M059J (cell line): ENCODE results near the gene PRR12. TPM values are rescaled to one million over a fixed set of nuclear protein-coding genes. Genes with fewer than 3 reads are reported as not detected.
"Not testable (repeated sequence)": the region's sequence is repeated elsewhere in the genome, so short reads cannot be mapped to it uniquely, and the experiment has no call there.

Source experiments
- DNase-seq: peaks from one replicate; pipeline ENCODE4 v3.0.0-alpha.2; 2012; ENCODE audit warnings: low read depth
- total RNA-seq: library from RNA; depleted of rRNA; stranded (reverse); fragments of >200 nt; shearing (Covaris generic); gene quantifications from 2 replicates; pipeline ENCODE4 v1.2.3, GENCODE V29; 2014

Gene PRR12
- total RNA-seq, 1 experiment from 2014 or later: 4.5 TPM

DNA sequence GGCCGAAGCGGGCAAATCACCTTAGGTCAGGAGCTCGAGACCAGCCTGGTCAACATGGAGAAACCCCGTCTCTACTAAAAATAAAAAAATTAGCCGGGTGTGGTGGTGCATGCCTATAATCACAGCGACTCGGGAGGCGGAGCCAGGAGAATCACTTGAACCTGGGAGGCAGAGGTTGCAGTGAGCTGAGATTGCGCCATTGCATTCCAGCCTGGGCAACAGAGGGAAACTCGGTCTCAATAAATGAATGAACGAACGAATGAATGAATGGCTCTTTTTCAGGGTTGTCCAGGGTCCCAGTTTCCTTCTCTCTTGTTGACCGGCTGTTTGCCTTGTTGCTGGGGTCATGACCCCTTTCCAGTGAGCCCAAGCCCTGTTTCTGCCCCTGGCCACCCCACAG lies 26.9 kb downstream of the PRR12 start:
- DNase-seq: not testable (repeated sequence)

DNA sequence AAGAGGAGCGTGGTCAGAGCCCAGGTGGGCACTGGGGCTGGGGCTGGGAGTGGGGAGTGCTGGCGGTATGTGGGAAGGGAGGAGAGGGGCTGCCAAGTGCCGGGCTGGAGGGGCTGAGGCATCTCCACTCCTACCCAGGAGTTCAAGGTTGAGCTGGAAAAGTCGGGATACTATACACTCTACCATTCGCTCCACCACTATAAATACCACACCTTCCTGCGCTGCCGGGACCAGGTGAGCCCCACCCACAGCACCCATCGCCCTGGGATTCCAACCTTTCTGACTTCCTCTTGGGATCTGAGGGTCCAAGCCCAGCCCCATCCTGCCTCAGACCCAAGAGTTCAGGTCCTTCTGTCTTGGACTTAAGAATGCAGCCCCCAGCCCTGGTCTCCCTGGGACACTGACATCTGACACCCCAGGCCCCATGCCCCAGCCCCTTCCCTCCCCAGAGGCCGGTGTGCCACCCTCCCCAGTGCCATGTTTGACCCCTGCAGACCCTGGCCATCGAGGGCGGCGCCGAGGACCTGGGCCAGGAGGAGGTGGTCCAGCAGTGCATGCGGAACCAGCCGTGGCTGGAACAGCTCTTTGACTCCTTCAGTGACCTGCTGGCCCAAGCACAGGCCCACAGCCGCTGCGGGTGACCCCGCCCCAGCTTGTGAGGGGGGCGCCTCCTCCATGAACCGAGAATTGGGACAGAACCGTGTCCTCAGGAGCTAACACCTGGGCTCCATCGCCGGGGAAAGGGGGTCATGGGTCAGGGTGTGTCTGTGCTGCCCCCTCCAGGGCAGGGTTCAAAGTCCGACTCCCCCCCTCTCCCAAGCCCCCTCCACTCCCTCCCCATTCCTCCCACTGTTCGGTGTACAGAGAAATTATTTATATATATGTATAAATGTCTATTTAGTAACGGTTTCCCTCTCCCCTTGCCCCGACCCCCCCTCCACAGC lies 34.3 kb downstream of the PRR12 start:
- DNase-seq: no peak

DNA sequence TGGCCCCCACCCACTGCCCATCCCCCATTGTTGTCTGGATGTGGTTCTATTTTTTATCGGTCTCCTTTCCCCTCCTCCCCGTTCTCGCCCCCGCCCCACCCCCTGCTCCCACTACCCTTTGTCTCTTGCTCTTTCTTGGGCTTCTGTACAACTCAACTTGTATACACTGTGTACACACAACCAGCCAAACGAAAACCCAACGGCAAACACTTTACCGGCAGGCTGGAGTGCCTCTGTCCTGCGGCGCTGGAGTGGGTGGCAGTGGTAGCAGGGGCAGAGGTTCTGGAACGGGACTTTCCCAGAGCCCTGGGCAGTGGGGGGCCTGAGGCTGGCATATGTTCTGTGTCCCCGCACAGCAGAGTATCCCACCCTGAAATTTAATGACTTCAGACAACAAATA lies 35.2 kb downstream of the PRR12 start:
- no peak for DNase-seq

DNA sequence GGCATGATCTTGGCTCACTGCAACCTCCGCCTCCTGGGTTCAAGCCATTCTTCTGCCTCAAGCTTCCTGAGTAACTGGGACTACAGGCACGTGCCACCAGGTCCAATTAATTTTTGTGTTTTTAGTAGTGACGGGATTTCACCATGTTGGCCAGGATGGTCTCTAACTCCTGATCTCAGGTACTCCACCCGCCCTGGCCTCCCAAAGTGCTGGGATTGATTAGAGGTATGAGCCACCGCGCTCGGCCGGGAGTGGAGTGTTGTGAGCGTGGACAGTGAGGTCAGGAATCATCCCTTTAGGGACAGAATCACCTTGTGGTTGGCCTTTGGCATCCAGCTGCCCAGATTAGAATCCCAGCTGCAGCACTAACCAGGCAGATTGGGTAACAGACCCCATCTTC lies 38.7 kb downstream of the PRR12 start:
- no peak for DNase-seq

DNA sequence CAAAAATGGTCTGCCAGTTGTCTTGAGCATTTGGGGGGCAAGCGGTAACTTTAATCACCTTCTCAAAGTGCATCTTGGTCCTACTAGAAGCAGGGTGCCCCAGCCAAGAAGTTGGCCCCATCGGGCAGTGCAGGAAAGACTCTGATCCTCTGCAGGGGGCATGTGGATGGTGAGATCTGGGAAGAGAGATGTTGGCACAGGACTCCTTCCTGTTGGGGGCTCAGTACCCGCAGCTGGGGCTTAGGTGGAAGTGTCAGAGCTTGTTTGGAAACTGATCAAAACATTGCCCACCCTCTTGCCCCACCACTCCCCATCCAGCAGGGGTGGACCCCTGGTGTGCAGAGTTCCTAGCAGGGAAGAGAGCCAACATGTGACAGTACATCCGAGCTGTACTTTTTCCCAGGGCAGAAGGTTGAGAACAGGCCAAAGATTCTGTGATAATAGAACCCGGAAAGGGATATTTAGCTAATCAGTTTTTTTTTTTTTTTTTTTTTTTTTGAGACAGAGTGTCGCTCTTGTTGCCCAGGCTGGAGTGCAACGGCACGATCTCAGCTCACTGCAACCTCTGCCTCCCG lies 40.1 kb downstream of the PRR12 start:
- peak; percentile 31 for DNase-seq

DNA sequence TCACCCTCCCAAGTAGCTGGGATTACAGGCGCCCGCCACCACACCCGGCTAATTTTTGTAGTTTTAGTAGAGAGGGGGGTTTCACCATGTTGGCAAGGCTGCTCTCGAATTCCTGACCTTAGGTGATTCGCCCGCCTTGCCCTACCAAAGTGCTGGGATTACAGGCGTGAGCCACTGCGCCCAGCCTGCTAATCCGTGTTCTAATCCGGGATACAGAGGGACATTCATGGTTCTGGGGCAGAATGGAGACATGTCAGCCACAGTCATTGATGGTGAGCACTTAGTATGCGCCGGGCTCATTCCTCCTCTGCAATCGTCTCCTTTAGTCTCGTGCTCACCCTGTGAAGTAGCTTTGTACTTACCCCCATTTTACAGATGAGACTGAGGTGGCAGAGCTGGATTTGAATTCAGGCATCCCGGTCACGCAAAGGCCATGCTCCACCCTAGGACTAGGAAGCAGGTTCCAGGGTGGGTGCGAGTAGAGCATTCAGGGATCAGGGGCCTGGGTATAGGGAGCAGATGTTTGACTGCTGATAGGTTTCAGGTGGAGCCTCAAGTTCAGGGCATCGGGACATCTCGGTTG lies 40.7 kb downstream of the PRR12 start:
- DNase-seq: no peak

DNA sequence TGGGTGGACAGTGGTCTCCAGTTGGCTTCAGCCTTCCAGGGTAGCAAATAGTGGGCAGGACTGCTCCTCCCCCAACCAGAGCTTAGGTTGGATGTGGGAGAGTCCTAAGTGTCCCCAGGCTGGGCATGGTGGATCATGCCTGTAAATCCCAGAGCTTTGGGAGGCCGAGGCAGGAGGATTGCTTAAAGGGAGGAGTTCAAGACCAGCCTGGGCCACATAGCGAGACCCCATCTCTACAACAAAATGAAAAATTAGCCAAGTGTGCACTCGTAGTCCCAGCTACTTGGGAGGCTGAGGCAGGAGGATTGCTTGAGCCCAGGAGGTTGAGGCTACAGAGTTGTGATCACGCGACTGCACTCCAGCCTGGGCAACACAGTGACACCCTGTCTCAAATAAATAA lies 41.6 kb downstream of the PRR12 start:
- DNase-seq: no peak

DNA sequence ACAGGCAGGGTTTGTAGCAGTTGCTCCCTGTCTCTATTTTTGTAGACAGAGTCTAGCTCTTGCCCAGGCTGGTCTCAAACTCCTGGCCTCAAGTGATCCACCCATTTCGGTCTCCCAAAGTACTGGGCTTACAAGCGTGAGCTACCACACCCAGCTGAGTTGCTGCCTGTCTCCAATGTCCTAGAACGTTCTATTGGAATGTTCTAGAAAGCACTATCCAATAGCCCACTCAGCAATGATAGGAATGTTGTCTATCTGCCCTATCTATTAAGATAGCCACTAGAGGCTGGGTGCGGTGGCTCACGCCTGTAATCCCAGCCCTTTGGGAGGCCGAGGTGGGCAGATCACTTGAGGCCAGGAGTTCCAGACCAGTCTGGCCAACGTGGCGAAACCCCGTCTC lies 42.3 kb downstream of the PRR12 start:
- not testable (repeated sequence) for DNase-seq

DNA sequence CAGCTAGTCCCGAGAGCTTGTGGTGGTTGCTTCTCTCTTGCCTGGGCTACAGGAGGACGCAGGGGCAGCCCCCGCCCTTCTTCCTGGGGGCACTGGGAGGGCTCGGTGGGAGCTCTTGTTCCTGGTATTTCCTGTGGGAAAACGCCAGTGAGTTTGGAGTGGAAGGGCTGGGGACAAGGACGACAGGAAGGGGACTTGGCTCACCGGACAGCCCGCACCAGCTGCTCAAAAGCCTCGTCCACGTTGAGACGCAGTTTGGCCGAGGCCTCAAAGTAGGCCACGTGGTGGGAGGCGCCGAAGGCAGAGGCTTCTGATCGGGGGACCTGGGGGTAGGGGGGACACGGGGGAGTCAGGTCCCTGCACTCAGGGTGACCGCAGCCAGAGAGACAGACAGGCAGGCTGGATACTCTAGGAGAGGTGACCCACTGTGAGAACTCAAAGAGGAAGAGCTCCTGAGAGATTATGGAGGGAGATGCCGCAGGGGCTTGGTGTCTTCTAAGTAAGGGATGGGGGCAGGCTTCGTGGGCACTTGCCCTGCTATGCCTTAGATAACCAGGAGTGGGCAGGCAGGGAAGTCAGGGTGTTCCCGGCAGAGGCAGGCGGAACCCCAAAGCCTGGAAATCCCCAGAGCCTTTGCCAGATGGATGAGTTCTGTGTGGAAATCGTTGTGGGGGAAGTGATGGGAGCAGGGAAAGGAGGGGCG lies 44.7 kb downstream of the PRR12 start:
- peak; percentile 29 for DNase-seq

DNA sequence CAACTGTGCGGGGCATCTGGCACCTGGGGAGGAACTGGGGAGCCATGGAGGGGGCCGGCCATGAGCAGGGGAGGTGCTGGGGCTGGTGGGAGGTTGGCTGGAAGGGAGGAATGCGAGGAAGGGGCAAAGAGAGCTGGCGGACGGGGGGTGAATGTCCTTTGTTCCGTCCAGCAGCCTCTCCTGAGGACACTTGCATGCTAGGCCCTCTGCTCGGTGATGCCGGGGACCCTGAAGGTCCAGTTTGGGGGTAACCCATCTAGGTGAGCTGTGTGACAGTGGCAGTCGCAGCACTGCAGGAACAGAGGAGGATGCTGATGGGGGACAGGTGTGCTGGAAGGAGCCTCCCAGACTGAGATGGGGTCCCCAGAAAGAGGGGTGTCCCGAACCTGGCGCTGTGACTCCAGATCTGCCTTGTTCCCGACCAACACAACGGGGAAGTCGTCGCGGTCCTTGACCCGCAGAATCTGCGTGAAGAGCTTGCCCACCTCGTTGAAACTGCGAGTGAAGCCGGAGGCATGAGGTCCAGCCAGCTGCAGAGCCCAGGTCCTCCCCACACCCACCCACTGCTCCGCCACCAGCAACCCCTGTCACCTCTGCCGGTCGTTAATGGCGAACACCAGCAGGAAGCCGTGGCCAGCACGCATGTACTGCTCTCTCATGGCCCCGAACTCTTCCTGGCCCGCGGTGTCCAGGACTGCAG lies 45.4 kb downstream of the PRR12 start:
- no peak for DNase-seq

DNA sequence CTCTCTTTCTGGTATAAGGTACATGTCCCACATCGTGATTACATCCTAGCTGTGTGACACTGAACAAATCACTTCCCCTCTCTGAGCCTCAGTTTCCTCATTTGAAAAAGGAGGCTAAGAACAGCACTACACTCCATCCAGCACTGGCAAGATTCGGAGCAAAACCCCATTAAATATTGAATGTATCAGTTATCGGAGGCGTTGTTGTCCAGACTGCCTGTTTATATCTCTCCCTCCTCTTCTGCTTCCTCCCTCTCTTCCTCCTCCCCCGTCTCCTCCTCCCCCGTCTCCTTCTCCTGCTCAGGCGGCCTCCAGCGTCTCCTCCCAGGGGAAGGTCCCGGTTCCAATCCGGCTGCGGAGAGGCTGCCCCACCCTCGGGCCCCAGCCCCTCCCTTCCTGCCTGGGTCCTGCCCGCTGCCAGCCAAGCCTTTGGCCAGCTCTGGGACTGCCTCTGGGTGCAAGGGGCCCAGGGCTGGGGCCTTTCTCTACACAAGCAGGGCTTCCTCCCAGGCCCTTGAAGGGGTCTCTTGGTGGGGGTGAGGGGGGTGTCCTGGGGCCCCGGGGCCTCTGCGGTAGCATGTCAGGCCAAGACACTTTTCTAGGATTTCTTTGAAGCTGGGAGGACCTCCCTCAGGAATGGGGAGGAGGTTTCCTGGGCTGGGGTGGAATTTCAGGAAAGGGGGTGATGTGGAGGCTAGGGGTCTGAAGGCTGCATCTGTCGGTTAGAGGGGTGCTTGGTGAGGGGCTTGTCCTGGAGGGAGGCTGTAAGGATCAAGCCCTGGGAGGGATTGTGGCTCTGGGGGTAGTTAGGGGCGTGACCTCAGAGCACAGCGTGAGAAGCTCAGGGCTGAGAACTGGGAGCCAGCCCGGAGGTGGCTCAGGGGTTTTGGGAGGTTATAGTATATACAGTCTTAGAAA lies 47.1 kb downstream of the PRR12 start:
- peak; percentile 63 for DNase-seq

DNA sequence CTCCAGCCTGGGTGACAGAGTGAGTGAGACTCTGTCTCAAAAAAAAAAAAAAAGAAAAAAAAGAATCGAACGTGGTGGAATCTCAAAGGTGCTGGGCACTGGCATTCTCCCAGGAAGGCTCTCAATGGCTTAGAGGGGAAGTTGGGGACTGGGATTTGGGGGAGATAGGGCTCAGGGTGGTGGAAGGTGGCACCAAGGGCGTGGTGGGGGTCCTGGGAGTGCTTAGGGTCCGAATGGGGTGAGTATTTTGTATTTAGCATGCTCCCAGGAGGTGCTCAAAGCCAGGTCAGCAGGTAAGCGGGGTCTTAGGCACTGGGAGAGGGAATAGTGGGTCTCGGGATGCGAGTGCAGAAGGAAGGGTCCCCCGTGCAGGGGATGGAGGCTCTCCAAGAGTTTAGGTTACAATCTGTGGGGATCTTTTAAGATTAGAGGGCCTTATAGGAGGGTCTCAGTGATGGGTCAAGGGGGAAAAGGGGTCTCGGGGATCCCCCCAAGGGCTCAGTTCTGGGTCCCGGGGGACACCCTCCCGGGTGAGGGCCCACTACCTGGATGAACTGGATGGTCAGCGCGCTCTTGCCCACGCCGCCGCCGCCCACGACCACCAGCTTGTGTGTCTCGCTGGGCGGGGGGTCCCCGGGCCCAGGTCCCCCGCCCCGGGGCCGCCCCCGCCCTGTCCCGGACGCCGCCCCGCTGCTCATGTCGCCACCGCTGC lies 48.6 kb downstream of the PRR12 start:
- DNase-seq: peak; percentile 26

DNA sequence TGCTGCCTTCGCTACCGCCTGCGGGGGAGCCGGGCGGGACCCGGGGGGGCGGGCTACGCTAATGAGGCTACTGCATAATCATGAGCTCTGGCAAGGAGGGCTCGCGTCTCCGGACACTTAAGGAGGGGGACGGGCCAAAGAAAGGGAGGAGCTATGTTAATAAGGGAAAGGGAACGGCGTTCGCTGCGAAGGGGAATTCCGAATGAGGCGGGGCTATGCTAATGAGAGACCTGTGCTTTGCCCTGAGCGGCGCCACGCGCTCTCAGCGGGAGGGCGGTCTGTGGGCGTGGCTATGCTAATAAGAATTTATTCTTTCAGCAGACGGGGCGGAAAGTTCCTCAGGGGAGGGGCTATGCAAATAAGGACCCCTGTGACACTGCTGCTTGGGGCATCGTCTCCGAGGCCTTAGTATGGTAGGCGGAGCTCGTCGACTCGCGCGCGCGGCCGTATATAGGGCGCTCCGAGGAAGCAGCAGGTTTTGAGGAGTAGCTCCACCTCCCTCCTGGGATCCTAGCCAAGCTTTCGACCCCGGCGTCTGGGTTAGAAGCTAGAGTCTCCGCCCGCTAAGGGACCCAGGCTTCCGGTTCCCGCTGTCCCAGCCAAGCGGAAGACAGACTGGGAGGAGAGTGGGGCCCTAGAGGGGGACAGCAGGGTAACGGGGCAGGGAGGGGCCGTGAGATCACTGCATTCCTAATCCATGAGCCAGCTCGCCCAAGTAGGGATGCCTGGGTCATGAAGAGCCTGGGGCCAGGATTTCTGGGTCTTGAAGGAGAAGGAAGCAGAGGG lies 49.3 kb downstream of the PRR12 start, which contains the start of gene RRAS:
Gene RRAS (minus strand): TSS at position 31 of the 786 bp plus-strand sequence. CDS start 45 bp downstream, outside the sequence.
- DNase-seq: peak; percentile 100

DNA sequence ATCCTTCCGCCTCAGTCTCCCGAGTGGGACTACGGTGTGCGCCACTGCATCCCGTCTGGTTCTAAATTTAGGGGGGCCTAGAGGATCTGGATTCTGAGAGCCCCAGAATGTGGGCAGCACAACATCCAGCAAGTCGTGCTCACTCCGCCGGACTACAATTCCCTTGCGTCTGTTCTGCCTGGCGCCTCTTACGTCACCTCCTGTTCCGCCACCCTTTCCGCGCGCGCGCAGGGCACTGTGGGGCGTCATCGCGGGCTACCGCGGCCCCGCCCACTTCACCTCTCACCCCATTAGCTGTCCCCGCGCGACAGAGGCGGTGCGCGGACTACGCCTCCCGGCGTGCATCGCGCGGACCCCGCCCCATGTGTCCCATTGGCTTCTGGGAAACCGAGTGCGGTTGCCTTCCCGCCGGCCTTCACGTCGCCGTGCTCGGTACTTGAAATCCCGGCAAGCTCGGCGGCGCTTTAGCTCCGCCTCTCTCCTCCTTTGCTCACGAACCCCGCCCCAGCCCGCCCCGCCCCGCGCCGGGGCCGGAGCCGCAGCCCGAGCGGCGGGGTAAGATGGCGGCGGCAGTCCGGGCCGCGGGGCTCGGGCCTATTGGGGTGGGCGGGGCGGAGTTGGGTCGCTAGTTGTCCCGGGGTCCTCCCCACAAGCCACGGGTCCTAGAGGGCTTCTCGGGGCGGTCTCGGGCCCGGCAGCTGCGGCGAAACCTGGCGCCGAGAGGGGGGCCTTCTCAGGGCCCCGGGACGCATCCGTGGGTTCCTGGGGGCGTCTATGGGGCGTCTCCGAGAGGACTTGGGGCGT lies 50.9 kb downstream of the PRR12 start, which contains the start of gene SCAF1:
Gene SCAF1 (plus strand): TSS at position 522 of the 804 bp plus-strand sequence. CDS start 2,818 bp downstream, outside the sequence.
- peak; percentile 99 for DNase-seq

DNA sequence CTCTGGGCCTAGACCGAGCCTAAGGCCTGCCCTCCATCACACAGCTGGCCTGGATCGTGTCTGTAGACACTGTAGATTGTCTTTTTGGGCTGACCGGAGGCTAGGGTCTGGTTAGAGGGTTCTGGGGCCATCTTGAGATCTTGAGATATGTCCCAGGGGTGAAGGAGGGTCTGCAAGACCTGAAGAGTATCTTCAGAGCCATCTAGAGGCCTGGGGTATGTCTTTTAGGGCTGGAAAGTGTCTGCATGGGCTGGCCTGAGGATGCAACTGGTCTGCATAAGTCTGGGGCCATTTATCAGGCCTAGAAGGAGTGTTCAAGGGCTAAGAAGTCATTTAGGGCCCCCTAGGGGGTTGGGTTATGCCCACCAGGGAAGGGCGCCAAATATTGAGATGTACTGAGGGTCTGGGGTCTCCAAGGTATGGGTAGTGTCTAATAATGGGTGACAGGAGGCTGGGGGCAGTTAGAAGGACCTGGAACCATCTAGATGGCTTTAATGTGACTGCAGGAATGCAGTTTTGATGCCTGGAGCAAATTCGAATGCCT lies 51.6 kb downstream of the PRR12 start:
- DNase-seq: no peak

DNA sequence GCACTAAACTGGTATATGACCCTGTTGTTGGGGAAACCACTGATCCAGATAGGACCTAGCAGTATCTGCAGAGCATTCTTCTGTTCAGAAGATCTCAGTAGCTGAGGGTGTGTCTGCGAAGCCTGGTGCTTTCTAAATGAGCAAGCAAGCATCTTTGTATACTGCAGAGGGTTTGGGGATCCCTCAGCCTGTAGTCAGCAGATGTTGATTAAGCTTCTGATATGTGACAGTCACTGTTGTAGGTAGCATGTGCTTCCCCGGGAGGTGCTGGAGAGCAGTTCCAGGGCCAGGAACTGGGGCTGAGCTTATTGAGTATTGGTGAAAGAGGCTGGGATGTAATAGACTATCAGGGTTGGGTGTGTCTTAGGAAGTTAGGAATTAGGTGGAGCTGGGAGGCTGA lies 52.5 kb downstream of the PRR12 start:
- DNase-seq: no peak

DNA sequence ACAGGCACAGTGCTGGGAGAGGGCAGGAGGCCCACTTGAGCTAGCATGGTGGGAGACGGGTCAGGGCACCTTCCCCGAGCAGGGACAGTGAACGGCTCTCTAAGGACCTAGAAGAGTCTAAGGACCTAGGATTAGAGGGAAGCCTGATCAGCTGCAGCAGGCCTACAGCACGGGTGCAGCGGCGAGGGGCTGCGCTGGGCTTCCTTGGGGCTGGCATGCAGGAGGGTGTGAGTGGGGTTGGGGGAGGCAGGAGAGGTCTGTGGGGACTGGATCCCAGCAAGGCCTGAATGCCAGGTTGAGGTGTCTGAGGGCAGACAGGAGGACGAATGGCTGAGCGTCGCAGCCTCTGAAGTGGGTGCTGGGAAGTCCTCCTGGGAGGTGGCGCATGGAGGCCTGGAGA lies 54.6 kb downstream of the PRR12 start:
- DNase-seq: no peak

DNA sequence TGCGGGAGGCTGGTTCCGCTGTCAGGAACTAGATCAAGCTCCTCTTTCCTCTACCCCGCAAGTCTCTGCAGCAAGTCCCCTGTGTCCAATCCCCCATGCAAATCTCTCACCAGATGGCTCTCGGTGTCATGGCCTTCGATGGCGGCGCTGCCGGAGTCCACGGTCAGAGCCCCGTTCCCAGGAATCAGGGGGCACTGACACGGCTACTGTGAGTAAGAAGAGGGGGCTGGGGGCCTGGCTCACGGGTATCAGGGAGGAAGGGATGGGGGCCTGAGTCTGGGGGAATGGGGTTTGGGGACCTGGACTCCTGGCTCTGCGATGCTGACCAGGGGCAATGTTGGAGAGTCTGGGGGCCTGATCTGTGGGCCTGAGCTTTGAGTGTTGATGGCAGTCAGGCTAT lies 55.0 kb downstream of the PRR12 start:
- no peak for DNase-seq
